GM19452 (cell line): ENCODE results near the gene SUN5.

ENCODE experiments used
- ATAC-seq: cut with Tn5 transposase; IDR thresholded peaks from one replicate; pipeline ENCODE4 v1.9.1; 2021; ENCODE audit not compliant: unreplicated experiment

The SUN5 gene

DNA sequence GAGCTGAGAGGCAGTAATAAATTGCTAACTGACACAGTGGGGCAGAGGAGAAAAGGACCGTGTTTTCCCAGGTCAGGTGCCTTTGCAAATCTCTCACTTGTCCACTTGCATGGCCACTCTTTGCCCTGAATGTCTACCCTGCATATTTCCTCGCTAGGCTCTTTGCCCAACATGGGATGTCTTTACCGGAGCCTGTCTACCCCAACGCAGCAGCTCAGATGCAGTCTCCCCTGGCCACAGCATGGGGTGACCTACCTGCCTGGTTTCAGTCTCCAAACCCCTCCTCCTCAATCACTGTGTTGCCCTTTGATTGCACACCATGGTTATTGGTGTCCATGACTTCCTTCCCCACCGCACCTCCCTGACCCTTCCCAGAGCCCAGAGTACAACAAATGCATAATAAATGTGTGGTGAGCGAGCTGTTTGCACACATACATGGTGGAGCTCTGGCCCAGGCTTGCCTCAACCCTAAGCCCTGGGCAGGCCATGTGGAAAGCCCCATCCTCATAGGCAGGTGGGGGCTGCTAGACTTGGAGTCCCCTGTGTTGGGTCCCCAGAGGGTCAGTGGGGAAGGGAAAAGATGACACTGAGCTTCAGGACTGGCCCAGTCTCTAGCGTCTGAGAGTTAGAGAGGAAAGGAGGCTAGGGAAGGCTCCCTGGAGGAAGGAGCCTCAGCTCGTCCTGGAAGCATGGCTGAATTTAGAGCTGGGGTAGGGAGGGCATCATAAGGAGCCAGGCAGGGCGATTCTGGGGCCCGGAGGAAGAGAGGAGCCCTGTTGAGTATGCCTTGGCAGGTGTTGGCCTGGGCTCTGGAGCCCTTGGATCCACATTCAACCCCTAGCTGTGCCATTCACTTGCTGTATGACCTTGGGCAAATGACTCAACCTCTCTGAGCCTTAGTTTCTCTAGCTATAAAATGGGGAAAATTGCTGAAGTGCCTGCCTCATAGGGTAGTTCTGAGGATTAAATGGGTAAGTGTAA is 22.8 kb upstream of the SUN5 start:
- ATAC-seq: no peak

DNA sequence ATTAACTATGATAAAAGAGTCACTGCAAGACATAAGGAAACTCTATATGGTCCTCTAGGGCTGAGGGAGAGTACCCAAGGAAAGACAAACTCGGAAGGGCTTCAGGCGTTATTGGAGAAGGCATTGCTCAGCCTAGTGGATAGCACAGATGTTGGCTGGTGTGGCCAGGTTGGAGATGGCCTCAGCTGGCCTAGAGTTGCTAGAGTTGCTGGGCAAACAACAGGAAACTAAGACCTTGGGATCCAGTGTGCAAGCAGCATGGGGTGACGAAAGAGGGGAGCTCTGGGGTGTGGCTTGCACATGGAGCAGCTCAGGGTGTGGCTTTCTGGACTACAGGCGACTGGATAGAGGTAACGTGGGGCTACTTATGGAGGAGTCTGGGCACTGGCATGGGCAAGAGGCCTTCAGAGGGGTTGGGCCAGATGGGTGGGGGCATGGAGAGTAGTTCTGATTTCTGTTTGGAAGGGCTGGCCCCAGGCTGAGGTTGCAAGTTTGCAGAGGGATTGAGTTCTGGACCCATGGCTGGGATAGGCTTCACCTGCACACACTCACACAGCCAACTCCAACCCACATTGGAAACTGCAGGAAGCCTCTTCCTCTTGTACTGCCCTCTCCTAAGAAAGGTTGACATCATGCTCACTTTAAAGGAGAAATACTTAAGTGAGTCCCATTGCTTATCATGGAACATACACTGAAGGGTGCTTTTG is 22.0 kb upstream of the SUN5 start:
- no peak for ATAC-seq

DNA sequence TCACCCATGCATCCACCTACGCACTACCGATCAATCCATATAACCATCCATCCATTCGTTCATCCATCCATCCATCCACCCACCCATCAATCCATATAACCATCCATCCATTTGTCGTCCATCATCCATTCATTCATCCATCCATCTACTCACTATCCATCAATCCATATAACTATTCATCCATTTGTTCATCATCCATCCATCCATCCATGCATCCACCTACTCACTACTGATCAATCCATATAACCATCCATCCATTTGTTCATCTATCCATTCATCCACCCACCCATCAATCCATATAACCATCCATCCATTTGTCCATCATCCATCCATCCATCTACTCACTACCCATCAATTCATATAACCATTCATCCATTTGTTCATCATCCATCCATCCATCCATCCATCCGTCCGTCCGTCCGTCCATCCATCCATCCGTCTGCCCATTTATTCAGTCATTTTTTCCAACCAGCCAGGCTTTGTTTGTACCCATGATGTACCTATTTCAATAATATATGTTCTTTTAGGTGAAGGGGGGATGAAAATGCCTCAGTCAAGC is 21.2 kb upstream of the SUN5 start:
- no peak for ATAC-seq

DNA sequence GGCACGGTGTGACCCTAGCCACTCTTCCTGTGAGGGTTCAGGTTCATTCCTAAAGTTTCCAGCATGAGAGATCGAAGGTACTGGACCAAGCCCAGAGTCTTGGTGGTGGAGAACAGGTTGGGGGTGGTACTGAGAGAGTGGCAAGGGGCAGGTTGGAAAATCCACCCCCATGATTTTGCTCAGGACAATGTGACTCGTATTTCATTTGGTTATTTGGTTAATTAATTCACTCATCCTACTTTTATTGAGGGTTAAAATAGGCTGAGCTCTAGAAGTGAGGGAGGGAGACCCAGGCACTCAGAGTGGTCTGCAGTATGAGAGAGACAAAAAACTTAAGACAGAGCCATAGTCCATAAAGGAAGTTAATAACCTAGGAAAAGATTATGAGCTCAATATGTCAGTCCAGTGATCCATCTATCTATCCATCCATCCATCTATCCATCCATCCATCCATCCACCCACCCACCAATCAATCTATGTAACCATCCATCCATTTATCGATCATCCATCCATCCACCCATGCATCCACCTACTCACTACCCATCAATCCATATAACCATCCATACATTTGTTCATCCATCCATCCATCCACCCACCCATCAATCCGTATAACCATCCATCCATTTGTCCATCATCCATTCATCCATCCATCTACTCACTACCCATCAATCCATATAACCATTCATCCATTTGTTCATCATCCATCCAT is 20.5 kb upstream of the SUN5 start:
- ATAC-seq: no peak

DNA sequence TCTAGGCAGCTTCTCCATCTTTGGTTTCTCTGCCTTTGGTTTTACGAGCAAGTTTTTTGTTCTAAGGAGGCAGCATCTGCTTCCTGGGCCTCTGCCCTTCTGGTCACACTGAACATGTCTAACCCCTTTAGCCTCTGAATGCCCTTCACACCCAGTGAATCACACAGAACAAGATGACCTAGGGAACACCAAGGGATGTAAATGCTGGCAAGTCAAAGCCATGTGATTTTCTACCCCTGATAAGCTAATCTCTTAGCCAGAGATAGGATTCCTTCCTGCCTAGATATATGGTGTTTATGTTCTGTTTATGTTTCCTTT is 20.0 kb upstream of the SUN5 start:
- ATAC-seq: no peak

DNA sequence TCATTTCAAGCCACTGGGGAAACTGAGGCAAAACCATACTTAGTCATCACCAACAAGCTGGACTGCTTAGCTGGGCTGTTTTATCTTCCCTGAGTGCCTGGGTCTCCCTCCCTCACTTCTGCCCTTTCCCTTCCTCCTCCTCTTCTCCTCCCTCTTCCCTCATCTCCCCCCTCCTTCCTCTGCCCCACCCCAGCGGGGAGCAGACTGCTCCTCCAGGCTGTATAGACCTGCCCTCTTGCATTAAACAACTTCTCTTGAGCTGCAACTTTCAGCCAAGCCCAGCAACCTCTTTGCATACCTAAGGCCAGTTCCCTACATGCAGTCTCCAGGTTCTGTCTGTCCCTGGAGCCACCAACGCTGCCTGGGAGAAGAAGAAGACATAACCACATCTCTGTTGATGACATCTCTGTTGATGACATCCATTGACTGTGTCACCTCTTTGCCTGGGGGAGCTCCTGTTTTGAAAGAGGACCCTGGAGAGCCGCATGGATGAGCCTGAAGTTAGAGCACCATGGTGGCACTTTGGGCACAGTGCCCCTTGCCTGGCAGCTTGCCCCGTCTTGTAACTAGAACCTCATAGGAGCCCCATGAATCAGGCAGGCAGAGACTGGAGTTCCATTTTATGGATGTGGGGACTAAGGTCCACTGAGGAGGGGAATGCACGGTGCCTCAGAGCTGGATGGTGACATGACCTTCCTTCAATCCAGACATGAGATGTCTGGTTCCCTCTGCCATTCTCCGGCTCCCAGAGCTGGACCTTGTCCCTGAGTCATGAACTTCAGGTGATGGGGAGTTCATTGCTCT is 19.4 kb upstream of the SUN5 start:
- ATAC-seq: no peak

DNA sequence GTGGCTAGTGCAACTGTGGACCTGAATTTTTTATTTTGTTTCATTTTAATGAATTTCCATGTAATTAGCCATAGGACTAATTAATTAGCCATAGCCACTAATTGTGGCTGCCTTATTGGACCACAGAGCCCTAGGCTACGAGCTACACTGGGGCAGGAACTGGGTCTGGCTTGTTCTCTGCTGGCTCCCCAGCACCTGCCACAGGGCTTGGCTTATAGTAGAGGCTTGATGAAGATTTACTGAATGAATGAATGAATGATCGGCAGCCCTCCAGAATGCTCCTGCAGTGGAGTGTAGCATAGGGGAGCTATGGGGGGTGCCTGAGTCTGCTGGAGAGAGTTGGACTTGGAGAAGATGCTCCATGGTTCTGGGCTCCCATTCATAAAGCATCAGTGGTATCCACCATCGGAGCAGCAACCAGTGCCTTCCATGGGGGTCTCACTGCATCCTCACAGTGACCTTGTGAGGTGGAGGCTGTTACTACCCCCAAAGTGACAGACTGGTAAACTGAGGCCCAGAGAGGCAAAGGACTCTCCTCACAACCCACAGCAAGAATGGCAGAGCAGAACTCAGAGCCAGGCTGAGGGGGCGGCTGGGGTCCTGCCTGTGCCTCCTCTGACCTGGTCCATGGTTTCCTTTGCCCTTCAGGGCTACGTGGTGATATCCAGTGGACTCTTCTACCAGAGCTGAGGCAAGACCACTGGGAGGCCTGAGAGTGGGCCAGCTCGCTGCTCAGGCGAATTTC is 18.6 kb upstream of the SUN5 start:
- no peak for ATAC-seq

DNA sequence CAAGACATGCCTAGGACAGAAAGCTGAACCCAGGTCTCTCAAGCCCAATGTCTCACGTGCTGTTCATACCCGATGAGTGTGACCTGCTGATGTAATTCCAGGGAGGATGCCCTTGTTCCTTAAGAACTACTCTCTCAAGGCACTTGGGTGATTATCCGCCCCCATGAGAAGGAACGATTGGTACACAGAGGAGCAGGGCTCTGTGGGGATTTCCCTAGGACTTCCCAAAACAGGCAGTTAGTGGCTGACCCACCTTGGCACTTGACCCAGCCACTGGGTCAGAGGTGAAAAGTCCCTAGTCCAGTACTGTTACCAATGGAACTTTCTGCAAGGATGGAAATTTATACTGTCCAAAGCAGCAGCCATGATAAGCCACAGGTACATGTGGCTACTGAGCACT is 18.1 kb upstream of the SUN5 start:
- no peak for ATAC-seq

DNA sequence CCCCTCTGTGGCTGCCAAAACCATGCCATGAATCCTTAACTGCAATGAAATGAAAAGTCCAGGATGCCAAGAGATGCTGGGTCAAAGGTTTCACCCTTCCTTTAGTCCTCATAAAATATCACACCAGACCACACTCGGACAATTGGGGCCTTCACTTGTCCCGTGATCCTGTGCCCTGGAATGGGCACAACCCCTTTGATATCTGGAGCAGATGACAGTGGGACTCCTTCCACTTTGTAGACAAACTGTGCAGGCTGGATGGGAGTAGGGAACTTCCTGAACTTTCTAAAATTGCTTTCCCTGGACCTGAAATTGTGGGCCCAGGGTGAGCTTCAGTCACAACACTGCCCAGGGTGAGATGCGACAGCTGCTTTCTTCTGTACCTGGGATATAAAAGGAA is 17.6 kb upstream of the SUN5 start:
- no peak for ATAC-seq

DNA sequence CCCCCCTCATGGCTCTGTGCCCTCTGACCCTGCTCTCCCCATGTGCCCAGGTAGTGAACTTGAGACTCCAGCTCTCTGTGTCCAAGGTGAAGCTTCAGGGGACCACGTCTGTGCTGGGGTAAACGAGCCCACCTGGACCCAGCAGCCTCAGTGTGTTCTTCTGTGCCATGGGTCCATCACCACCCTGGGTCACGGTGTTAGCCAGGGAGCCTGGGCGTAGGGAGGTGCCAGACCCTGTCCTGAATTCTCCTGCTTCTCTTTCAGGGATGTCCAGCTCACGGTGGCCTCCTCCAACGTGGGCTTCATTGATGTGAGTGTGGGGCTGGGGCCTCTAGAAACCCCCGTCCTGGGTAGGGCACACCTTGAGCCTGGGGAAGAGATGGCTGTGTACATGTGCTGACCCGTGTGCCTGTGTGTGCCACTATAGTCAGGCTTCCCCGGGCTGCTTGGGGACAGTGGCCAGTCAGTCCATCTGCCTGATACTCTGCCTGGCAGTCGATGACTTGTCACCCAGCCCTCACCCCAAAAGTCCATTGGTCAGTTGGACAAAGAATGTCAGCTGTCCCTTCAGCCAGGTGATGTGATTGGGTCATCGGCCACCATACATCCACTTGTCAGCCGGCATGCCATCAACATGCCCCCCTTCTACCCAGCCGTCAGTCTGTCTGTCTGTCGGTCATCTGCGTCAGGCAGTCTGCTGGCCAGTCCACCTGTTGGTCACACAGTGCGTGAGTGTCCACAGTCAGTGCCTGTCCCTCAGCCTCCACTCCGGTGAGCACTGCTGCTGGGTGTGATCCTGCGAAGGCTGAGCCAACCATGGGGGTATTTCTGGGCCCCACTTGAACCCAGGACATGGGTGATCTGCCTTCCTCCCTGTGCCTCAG is 16.3 kb upstream of the SUN5 start:
- ATAC-seq: no peak

DNA sequence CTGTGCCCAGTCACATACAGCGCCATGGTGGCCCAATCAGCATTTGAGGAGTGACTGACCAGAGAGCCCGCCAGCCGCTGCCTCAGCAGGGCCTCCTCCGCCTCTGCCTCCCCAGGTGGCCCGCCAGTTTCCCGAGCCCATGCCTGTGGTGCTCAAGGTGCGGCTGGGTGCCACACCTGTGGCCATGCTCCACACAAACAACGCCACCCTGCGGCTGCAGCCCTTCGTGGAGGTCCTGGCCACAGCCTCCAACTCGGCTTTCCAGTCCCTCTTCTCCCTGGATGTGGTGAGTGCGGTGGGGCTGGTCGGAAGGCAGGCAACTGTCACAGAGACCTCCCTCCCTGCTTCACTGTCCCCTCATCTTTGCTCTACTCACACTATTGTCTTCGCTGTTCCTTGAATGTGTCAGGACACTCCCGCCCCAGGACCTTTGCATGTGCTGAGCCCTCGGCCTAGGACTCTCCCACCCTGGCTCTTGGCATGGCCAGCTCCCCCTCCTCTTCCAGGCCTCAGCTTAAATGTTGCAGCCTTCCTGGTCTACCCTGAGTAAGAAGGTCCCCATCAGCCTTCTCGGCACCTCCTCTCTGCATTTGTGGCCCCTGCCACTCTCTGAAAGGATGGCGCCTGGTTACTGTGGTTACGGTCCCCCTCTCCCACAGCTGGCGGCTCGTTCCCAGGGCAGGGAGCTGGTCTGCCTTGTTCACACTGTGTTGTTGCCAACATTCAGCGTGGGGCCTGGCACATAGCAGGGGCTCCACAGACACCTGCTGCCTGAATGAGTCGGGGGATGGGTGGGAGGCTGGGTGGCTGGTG is 15.4 kb upstream of the SUN5 start:
- ATAC-seq: no peak

DNA sequence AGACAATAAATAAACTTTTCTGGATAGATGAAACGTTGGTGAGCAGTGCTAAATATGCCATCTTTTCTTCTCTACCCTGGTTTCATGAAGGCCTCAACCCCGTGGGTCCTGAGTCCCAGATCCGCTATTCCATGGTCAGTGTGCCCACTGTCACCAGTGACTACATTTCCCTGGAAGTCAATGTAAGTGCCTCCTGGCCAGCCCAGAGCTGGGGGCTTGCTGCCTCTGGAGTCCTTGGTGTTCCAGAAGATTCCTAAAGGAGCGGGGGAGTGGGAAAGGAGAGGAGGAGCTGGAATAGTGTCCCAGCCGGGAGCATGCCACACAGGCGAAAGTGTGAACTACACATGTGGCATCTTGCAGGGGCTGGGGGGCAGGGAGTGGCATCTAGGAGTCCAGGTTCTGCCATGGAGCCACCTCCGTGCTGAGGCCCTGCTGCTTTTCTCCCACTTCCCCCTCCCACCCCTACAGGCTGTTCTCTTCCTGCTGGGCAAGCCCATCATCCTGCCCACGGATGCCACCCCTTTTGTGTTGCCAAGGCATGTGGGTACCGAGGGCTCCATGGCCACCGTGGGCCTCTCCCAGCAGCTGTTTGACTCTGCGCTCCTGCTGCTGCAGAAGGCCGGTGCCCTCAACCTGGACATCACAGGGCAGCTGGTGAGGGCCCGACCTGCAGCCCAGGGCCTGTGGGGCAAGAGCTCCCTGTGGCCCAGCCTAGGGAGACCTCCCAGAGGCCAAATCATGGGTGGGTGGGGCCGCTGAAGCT is 14.1 kb upstream of the SUN5 start:
- no peak for ATAC-seq

DNA sequence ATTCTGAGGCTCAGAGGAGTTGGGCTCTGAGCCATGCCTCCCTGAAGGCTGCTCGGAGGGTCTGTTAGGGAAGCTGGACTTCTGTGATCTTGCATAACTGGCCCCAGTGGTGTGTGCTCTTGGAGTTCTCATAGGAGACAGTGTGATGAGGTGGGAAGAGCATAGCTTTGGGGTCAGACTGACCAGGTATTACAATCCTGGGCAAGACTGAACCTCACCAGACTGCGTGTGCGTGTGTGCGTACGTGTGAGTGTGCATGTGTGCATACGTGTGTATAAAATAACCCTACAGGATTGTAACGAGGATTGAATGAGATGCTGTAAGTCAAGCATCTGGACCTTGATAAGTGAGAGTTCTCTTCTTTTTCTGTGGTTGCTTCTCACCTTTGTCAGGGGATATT is 13.3 kb upstream of the SUN5 start:
- ATAC-seq: no peak

DNA sequence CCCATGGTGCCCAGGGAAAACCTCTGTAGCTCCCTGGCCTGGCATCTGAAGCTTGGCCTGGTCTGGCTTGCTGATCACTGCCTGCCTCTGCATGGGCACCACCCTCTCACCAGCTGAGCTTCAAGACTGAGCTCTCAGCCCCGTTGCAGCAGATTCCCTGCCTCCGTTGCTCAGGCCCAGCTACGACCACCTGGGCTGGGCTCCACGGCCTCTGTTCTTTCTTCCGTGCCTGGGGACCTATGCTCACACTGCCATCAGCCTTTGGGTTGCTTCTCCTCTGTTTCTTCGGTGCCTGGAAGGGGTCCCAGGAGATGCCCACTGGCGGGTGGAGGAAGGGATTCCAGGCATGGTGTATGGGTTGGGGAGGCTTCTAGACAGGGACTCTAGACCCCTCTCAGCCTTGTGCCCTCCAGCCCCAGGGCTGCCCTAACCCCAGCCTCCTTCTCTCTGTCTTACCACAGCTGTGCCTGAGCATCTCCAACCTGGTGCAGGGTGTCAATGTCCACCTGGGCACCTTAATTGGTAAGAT is 12.4 kb upstream of the SUN5 start:
- ATAC-seq: no peak

DNA sequence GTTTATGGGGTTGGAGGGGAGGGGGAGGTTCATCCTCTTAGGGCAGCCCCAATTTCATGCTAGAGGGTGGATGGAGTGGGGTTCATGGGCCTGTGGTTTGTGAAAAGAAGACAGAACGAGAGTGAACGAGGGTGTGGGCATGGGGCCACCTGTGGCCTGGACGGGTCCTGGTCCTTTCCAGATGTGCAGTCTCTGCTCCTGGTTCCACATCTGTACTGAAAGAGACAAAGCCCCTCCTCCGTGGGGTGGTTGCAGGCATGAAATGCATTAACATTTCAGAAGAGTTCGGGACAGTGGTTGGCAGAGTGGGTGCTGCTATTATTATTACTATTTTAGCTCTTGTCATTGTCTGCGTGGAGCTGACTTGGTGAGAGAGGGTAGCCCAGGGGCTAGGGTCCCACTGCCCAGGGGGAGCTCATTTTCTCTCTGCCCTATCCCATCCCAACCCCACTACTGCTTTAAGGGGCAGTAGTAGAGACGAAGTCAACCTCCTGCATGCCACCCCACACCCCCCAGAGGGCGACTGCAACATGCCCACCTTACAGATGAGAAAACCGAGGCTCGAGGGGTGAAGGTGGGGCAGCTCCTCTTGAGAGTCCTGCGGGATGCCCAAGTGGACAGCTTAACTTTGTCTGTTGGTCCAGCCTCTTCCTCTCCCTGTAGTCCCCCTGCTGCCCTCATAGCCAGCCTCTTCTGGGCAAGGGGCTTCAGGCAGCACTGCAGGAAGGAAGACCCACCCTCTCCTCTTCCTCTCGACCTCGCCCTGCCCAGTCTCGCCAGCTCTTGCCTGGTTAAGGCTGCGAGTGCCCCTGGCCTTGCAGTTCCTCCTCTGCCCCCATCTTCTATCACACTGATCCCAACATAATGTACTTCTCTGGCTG is 11.7 kb upstream of the SUN5 start:
- no peak for ATAC-seq

DNA sequence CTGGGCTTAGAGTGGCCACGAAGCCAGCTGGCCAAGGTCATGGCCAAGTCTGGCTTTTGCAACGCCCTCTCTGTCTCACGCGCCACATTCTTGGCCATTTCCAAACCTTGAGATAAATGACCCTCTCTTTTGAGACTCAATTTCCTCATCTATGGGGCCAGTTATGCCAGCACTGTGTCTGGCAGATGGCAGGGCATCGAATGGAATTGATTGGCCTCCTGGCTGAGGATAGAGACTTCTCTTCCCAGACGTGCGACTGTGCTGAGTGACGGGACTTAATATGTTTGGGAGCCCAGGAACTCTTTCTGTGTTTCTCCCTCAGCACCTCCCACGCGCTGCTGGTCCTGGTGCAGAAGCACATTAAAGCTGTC is 10.9 kb upstream of the SUN5 start:
- no peak for ATAC-seq
